Liver (tissue), 3 donors: ENCODE data around the gene POU3F2.

ENCODE experiments used
- EGR1 ChIP-seq, 2 donors: IDR thresholded peaks; 2 replicates each; pipeline ENCODE4 v1.6.1; 2016 to 2018; ENCODE audit warnings: antibody characterized with exemption in 2 of 2, low read depth in 2 of 2
- JUND ChIP-seq, 2 donors: IDR thresholded peaks; 2 replicates each; pipeline ENCODE4 v1.6.1; 2016; ENCODE audit warnings: antibody characterized with exemption in 2 of 2
- RAD21 ChIP-seq, 2 donors: IDR thresholded peaks; 2 replicates each; pipeline ENCODE4 v1.6.1; 2016; ENCODE audit warnings: antibody characterized with exemption in 2 of 2, mild to moderate bottlenecking in 2 of 2
- RXRA ChIP-seq, 2 donors: IDR thresholded peaks; 2 replicates each; pipeline ENCODE4 v1.6.1; 2017 to 2018; ENCODE audit warnings: antibody characterized with exemption in 2 of 2, mild to moderate bottlenecking in 1 of 2
- SP1 ChIP-seq: IDR thresholded peaks from 2 replicates; pipeline ENCODE4 v1.6.1; 2018; ENCODE audit warnings: antibody characterized with exemption, mild to moderate bottlenecking
- TAF1 ChIP-seq: conservative IDR thresholded peaks from 2 replicates; pipeline ENCODE4 v1.6.1; 2016; ENCODE audit warnings: antibody characterized with exemption, mild to moderate bottlenecking
- YY1 ChIP-seq: IDR thresholded peaks from 2 replicates; pipeline ENCODE4 v1.6.1; 2016; ENCODE audit warnings: antibody characterized with exemption, mild to moderate bottlenecking
- TF ChIP-seq, protein P1 (sequence below): fragments of 150-350 bp; IDR thresholded peaks from 2 replicates; pipeline ENCODE4 v1.5.1; 2017; ENCODE audit warnings: improper control_type of control experiment, low read depth, low read length; ENCODE audit not compliant: missing input control
- TF ChIP-seq, protein P2 (sequence below): IDR thresholded peaks from 2 replicates; pipeline ENCODE4 v1.6.1; 2016; ENCODE audit warnings: antibody characterized with exemption
- TF ChIP-seq, protein P3 (sequence below): IDR thresholded peaks from 2 replicates; pipeline ENCODE4 v1.6.1; 2016; ENCODE audit warnings: antibody characterized with exemption, mild to moderate bottlenecking
- TF ChIP-seq, protein P4 (sequence below): IDR thresholded peaks from 2 replicates; pipeline ENCODE4 v1.6.1; 2016; ENCODE audit warnings: antibody characterized with exemption
- donor health status: healthy.
- donor health status: healthy.

DNA sequence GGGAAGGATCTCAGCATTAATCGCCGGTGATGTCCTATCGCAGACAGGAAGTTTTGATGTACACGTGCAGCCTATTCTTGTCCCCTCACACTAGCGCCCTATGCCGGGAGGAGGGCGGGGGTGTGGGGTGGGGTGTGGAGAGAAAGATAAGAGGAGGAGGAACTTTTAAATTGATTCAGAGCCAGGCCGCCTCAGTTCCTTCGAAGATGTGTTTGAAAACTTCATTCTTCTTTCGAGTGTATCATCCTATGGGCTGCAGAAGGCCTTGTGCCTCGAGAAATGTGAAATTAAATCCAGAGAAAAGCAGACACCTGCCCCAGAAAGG is 2.5 kb upstream of the POU3F2 start:
- no peak for TF ChIP-seq RAD21 (IDR thresholded peaks at IDR 0.05)
- TF ChIP-seq, protein P1, sequence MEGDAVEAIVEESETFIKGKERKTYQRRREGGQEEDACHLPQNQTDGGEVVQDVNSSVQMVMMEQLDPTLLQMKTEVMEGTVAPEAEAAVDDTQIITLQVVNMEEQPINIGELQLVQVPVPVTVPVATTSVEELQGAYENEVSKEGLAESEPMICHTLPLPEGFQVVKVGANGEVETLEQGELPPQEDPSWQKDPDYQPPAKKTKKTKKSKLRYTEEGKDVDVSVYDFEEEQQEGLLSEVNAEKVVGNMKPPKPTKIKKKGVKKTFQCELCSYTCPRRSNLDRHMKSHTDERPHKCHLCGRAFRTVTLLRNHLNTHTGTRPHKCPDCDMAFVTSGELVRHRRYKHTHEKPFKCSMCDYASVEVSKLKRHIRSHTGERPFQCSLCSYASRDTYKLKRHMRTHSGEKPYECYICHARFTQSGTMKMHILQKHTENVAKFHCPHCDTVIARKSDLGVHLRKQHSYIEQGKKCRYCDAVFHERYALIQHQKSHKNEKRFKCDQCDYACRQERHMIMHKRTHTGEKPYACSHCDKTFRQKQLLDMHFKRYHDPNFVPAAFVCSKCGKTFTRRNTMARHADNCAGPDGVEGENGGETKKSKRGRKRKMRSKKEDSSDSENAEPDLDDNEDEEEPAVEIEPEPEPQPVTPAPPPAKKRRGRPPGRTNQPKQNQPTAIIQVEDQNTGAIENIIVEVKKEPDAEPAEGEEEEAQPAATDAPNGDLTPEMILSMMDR: no peak
- TF ChIP-seq EGR1 (IDR thresholded peaks at IDR 0.05; ENCODE audit: low read depth in 2 of 2): no peak
- TF ChIP-seq, protein P2, sequence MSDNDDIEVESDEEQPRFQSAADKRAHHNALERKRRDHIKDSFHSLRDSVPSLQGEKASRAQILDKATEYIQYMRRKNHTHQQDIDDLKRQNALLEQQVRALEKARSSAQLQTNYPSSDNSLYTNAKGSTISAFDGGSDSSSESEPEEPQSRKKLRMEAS: no peak
- TF ChIP-seq, protein P3, sequence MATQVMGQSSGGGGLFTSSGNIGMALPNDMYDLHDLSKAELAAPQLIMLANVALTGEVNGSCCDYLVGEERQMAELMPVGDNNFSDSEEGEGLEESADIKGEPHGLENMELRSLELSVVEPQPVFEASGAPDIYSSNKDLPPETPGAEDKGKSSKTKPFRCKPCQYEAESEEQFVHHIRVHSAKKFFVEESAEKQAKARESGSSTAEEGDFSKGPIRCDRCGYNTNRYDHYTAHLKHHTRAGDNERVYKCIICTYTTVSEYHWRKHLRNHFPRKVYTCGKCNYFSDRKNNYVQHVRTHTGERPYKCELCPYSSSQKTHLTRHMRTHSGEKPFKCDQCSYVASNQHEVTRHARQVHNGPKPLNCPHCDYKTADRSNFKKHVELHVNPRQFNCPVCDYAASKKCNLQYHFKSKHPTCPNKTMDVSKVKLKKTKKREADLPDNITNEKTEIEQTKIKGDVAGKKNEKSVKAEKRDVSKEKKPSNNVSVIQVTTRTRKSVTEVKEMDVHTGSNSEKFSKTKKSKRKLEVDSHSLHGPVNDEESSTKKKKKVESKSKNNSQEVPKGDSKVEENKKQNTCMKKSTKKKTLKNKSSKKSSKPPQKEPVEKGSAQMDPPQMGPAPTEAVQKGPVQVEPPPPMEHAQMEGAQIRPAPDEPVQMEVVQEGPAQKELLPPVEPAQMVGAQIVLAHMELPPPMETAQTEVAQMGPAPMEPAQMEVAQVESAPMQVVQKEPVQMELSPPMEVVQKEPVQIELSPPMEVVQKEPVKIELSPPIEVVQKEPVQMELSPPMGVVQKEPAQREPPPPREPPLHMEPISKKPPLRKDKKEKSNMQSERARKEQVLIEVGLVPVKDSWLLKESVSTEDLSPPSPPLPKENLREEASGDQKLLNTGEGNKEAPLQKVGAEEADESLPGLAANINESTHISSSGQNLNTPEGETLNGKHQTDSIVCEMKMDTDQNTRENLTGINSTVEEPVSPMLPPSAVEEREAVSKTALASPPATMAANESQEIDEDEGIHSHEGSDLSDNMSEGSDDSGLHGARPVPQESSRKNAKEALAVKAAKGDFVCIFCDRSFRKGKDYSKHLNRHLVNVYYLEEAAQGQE: no peak
- TF ChIP-seq YY1: no peak
- no peak for TF ChIP-seq JUND (IDR thresholded peaks at IDR 0.05)
- TF ChIP-seq, protein P4, sequence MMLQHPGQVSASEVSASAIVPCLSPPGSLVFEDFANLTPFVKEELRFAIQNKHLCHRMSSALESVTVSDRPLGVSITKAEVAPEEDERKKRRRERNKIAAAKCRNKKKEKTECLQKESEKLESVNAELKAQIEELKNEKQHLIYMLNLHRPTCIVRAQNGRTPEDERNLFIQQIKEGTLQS: no peak
- TF ChIP-seq SP1: no peak
- no peak for TF ChIP-seq TAF1
- no peak for TF ChIP-seq RXRA (IDR thresholded peaks at IDR 0.05)
